NCI-H226 (cell line): ENCODE measurements around the gene ZC3H14.
"Not testable (repeated sequence)": the region's sequence is repeated elsewhere in the genome, so short reads cannot be mapped to it uniquely, and the experiment has no call there.

ENCODE experiments used
- DNase-seq: peaks from one replicate; pipeline ENCODE4 v3.0.0-alpha.2; 2015

The ZC3H14 gene, protein sequence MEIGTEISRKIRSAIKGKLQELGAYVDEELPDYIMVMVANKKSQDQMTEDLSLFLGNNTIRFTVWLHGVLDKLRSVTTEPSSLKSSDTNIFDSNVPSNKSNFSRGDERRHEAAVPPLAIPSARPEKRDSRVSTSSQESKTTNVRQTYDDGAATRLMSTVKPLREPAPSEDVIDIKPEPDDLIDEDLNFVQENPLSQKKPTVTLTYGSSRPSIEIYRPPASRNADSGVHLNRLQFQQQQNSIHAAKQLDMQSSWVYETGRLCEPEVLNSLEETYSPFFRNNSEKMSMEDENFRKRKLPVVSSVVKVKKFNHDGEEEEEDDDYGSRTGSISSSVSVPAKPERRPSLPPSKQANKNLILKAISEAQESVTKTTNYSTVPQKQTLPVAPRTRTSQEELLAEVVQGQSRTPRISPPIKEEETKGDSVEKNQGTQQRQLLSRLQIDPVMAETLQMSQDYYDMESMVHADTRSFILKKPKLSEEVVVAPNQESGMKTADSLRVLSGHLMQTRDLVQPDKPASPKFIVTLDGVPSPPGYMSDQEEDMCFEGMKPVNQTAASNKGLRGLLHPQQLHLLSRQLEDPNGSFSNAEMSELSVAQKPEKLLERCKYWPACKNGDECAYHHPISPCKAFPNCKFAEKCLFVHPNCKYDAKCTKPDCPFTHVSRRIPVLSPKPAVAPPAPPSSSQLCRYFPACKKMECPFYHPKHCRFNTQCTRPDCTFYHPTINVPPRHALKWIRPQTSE

DNA sequence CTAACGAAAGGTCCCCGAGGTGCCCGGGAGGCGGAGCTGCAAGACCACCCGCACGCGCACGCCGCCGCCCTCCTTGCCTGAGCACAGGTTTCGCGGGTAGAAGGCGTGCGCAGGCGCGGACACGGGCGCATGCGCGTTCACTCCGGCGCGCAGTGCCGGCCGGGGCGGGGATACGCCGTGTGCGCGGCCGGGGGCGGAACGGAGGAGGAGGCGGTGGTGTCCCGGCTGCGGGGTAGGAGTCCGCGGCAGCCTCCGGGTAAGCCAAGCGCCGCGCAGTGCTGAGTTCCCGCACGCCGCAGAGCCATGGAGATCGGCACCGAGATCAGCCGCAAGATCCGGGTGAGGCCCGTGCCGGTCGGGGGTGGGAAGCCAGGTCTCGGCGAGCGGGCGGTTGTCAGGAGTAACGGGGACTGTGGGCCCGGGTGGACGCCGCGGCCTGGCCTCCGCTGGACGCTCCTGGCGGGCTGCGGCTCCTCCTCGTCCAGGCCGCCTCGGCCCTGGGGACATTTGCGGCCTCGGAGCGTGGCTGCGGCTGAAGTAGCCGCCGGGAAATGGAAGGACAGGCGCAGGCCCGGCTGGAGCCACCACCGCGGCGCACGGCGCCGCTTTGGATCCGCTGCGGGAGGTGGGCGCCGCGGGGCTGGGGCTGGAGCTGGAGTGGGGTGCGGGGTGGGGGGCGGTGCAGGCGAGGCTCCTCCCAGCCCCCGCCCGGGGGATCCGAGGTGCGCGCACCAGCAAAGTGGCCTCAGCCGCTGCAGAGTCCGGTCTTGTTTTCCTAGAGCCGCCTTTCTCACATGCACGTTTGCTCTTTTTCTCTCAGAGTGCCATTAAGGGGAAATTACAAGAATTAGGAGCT is at the start of gene ZC3H14:
TSS of gene ZC3H14 (plus strand) at position 207 of the 856 bp plus-strand sequence. CDS start at position 304, 97 bp downstream.
- peak; percentile 81 for DNase-seq

- no peak for DNase-seq
Observed at GRCh38 chr14:88515499-88516221, 47.2 kb upstream of the ZC3H14 start.

- DNase-seq: no peak
Observed at GRCh38 chr14:88516861-88517357, 45.9 kb upstream of the ZC3H14 start.

DNA sequence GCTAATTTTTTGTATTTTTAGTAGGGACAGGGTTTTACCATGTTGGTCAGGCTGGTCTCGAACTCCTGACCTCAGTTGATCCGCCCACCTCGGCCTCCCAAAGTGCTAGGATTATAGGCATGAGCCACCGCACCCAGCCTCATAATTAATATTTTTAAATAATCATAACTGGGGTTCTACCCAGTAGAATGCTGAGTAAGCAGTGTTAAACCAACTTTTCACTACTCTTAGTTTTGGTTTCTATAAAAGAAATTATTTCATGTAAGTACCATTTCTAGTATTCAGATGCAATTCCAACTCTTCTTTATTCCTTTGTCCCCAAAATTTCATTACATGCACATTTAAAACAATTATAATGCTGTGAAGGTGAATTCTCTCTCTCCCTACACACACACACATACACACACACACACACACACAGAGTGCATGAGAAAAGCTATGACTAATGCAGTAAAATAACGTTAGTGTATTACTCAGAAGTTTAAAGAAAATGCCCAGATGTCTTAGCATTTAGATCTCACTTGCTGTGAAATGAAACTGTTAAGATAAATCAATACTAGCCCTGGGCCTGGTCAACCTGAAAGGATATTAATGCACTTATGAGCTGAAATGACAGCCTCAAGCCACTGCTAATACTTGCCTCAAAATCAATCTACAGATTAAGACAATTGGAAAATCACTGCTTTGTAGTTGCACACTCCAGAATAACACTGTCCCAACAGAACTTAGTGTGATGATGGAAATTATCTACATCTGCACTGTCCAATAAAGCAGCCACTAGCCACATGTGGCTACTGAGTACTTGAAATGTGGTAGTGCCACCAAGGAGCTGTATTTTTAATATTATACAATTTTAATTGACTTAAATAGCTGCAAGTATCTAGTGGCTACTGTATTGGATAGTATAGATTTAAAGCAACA is 44.0 kb upstream of the ZC3H14 start:
- peak; percentile 48 for DNase-seq

DNA sequence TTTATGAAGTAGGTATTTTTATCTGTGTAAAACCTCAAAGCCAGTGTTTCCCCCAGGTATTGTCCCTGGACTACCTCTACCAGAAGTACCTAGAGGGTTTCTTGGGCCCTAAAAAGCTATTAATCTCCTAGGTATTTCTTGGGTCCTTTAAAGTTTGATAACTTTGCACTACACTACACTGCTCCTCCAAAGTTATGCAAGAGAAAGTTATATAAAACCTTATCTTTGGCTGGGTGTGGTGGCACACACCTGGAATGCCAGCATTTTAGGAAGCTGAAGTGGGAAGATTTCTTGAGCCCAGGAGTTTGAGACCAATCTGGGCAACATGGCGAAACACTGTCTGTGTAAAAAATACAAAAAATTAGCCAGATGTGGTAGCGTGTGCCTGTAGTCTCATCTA is 42.9 kb upstream of the ZC3H14 start:
- no peak for DNase-seq

DNA sequence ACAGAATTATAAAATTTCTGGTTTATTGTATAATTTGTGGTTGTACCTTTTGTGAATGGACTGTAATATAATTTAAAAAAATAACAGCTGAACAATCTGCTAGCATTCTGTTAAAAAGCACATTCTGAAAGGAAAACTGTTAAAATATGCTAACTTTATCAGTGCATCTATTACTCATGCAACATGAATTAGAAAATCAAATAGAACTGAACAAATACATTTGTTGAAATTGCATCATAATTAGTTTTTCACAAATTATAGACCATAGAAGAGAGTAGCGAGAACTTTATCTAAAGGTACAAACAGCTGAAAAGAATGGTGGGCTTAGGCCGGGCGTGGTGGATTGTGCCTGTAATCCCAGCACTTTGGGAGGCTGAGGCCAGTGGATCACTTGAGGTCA is 41.0 kb upstream of the ZC3H14 start:
- no peak for DNase-seq

DNA sequence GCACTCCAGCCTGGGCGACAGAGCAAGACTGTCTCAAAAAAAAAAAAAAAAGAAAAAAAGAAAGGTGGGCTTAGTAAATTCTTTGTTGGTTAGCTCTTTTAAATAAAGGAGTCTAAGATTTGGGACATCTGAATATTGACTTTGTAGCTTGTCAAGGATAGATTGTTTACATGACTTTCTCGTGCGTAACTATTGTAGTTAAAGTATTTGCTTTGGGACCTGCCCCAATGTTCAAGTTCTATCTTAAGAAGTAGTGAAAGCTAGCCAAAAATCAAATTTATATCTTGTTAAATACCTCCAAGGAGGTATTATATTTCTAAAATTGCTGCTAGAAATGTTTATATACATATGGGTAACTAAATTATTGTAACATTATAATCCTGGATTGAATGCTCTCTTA is 40.4 kb upstream of the ZC3H14 start:
- DNase-seq: no peak

DNA sequence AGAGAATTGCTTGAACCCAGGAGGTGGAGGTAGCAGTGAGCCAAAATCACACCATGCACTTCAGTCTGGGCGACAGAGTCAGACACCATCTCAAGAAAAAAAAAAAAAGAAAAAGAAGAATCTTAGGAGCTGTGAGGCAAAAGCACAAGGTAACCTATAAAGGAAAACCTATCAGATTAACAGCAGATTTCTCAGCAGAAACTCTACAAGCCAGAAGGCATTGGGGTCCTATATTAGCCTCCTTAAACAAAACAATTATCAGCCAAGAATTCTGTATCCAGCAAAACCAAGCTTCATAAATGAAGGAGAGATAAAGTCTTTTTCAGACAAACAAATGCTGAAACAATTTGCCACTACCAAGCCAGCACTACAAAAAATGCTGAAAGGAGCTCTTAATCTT is 32.9 kb upstream of the ZC3H14 start:
- DNase-seq: not testable (repeated sequence)

DNA sequence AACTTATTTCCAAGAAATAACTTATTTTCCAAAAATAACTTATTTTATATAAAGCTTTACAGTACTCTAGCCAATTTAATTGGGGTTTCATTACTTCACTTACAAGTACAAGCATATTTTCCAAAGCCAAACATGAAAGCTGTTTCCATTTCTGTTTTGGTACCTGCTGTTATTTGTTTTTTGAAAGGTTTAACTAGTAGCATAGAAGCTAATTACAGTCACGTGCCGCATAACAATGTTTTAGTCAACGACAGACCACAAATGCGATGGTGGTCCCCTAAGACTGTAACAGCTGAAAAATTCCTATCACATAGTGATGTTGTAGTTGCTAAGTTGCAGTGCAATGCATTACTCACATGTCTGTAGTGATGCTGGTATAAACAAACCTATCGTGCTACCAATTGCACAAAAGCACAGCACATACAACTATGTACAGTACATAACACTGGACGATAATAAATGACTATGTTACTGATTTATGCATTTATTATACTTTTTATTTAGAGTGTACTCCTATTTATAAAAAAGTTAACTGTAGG is 29.7 kb upstream of the ZC3H14 start:
- no peak for DNase-seq

- DNase-seq: no peak
Observed at GRCh38 chr14:88535149-88535548, 27.7 kb upstream of the ZC3H14 start.

- DNase-seq: no peak
Observed at GRCh38 chr14:88535813-88536212, 27.0 kb upstream of the ZC3H14 start.

GRCh38 chr14:88541324-88541723 is 21.5 kb upstream of the ZC3H14 start:
- DNase-seq: peak; percentile 43

DNA sequence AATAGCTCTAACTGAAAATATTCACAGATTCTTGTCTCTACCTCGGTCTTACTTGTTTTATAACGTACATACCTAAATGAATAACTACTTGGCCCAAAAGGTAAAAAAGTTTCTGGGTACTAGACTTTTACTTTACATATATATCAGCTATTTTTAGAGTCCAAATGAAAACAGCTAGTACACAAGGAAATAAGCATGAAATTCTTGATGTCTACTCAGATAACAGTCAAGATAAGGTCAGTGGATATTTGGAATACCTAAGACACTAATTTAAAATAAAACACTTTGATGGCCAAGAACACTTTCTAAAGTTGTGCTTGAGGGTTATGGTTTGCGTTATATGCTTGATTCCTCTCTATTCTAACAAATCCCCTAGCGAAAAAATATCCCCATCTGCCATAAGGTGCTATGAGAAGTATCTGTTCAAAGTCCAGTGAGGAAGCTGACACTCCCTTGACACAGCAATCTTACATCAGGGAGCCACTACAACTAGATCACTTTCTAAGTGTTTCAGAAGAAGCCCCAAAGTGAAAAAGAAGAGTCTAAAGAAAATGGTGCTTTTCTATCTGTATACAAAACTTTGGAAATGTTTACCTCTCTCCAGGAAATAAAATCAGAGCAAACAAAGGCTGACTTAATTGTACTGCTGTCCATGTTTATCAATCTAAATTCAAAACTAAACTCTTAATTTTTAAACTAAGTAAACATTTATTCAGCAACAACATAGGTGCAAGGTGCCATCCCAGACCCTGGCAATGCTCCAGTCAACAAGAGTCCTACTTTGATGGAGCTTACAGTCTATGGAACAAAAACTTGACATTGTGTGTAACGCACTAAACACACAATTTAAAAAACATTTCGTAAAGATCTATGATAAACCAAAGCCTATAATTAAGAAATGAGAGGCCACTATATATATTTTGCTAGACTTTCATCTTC is 19.7 kb upstream of the ZC3H14 start:
- no peak for DNase-seq

- DNase-seq: no peak
Observed at GRCh38 chr14:88545256-88545655, 17.6 kb upstream of the ZC3H14 start.

DNA sequence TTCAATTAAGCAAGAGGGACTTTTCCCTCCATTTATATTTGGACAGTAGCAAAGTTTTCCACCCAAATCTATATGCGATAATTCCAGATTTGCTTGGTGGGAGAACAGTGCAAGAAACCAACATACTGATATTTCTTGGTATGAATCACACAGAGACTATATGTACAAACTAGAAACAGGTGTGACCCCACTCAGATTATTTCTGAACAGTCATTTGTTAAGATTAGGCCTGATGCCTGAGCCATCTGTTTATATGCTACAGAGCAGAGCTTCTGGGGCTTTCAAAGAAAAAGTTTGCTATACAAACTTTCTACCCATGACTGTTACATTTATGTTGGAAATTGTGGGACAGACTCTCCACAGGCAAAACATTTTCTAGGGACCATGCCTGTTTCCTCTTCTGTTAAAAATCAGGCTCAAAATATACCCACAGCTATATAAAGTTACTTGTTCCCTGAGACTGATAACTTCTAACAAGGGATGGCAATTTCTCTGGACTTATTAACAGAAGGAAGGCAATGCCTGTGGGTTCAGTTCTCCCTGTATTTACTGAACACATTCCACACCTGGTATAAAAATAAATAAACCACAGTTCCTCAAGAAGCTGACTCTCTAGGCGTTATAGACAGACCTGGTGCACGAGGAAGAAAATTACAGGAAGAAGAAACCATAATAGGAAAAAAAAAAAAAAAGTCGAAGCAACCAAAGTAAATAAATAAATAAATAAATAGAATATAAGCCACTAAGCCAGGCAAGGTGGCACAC is 16.0 kb upstream of the ZC3H14 start:
- DNase-seq: no peak

DNA sequence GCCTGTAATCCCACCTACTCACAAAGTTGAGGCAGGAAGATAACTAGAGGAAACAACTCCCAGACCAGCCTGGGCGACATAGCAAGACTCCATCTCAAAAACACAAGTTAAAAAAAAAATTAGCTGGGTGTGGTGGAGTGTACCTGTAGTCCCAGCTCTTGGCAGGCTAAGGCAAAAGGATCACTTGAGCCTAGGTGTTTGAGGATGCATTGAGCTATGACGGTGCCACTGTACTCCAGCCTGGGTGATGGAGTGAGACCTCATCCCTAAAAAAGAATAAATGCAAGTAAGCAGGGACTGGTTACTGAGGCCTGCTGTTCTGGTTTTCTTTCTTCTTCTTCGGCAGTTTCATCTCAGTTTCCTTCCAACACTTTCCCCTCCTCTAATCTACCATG is 15.5 kb upstream of the ZC3H14 start:
- no peak for DNase-seq

DNA sequence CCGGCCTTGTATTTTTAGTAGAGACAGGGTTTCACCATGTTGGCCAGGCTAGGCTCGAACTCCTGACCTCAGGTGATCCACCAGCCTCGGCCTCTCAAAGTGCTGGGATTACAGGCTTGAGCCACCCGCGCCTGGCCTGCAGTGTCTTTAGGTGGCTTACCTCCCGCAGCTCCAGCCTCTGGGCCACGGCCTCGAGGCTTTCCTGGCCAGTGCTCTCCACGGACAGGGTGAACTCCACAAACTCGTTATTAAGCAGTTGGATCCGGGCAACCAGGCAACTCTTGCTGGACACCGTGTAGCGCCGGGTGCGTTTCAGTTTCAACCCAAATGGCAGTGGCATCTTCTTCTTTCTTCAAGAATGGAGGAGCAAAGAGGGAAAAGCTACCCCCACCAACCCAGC is 12.8 kb upstream of the ZC3H14 start:
- no peak for DNase-seq

DNA sequence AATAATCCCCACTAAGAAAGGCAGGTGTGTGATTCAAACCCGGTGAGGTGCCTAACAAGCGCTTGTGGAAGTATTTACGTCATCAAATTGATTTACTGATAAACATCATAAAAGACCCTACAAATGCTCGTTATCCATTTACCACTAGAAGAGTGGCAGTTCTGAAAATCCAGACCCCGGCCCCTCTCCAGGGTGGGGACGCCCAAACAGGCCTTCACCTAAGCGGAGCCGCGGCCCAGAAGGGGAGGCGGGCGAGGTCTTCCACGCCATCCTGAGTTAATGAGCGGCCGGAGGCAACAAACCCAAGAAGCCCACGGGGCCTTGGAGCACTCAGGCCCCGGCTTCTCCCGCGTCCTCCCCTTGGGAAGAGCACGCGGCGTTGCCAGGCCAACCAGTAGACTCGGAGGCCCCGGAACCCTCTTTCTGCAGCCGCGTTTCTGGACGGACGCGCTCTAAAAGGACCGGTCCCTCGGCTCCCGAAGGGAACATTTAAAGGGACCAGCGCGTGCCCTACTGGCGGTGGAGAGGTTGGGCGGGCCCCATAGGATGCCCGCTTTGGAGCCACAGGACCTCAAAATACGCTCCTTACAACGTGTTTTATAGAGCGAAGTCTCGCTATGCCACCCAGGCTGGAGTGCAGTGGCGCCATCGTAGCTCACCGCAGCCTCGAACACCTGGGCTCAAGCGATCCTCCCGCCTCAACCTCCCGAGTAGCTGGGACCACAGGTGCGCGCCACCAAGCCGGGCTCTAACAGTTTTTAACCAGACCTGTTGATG is 11.6 kb upstream of the ZC3H14 start:
- DNase-seq: peak; percentile 54
